HS-5 (cell line): Measurements from ENCODE around the gene ESPN.
"Not testable (repeated sequence)": the region's sequence is repeated elsewhere in the genome, so short reads cannot be mapped to it uniquely, and the experiment has no call there.

Experiments used
- DNase-seq: peaks from one replicate; pipeline ENCODE4 v3.0.0-alpha.2; 2012; ENCODE audit warnings: low read depth

ESPN gene

DNA sequence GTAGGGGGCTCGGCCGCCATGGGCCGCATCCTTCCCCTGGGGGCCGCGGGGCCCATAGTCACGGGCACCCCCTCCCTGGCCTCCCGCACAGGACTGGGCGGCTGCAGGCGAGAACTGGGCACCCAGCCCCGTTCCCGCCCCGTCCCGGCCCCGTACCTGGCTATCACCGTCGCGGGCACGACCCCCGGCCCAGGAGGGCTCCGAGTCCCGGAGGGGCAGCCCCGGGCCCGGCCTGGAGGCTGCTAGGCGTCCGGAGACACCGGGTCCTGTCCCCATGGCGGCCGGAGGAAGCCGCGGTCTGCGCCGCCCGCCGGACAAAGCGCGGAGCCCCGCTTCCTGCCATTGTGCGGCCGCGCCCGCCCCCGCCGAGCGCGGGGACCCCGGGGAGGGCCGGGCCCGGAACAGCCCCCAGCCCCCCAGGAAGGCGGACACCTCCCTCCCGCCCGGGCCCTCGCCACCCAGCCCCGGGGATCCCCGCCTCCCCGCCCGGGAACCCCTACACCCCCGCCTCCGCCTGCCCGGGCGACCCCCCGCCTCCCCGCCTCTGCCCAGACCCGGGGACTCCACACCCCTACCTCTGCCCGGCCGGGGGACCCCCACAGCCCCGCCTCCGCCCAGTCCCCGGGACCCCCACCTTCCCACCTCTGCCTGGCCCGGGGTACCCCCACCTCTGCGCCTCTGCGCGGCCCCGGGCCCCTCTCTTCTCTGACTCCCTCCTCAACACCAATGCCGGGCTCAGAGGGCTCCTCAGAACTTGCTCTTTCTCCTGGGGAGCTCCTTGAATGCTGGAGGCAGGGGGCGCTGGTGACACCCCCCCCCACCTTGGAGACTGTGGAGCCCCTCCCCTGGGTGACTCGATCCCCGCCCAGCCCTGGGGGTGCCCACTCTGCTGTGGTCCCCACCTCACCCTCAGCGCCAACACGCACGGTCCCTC lies 60.9 kb downstream of the ESPN start:
- DNase-seq, result no peak

DNA sequence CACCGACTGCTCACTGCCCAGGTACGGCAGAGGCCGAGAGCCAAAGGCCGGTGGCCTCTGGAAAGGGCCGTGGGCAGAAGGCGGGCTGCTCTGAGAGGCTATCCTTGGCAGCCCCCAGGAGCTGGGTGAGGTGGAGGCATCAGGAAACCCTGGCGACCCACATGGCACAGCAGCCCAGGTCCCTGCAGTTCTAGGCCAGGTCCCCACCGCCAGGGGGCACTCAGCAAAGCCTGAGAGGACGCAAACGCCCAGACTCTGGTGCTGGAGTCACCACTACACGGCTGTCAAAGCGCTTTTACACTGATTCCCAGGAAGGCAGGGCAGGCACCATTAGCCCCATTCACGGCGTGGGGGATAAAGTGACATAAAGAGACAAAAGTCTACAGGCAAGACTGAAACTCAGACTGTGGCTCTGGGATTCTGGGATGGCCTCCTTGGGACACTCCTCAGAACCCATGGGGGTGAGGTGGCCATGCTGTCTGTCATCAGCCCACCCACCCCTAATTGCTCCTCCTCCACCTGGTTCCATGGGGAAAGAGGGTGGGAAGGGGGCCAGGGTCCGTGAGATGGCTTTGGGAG lies 61.9 kb downstream of the ESPN start:
- DNase-seq, result no peak

DNA sequence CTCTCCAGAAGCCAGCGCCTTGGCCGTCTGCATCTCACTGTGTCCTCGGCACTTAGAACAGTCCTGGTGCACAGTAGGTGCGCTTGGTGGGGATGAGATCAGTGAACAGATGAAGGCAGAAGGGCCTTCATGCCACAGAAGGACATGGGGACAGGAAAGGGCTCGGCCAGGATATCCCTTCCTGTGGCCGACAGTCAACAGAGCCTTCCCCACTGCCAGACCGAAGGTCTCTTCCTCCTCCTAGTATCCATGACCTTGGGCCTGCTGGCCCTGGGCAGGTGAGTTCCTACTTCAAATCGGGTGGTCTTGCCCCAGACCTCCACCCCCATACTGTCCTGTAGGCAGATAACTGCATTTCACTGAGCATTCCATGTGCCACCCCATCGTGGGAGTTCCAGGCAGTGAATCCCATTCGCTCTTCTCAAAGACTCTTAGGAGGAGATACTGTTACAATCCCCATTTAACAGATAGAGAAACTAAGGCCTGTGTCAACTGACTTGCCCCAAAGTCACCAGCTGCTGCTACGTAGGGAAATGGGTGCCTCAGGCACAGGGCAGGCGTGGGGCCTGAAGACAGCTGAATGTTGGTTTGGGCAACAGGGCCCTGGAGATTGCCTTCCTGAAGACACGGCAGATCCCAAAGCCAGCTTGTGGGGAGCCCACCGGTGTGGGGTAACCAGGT lies 63.4 kb downstream of the ESPN start:
- DNase-seq, result no peak

DNA sequence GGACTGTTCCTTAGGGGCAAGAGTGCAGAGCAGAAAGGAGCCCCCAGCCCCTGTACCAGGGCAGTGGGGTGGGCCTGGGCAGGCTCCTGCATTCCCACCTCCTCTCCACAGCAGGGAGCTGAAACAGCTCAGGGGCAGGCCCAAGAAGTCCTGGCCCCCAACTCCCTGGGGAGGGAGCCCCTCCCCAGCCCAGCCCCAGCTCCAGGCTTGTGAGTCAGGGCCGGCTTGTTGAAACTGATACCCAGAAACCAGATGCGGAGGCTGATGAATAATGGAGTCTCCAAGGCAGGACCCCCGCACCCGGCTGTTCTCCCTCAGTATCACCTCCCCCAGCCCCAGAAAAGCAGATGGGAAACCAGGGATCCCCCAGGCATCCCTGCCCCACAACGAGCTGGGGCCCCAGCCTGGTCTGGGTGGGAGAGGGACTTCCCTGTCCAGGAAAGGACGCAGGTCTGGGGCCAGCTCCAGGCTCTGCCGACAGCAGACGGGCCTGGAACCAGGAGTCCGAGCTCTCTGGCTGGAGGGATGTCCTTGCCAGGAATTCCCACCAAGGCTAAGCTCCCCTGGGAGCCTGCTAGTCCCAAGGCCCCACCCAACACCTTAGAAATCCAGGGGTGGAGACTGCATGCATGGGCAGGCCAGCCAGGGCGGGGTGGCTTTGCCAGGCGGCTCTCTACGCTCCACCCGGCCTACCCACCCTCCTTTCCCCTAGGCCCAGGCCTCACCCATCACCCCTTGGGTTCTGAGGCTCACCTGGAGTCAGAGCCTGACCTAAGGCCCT lies 64.2 kb downstream of the ESPN start:
- no peak for DNase-seq

DNA sequence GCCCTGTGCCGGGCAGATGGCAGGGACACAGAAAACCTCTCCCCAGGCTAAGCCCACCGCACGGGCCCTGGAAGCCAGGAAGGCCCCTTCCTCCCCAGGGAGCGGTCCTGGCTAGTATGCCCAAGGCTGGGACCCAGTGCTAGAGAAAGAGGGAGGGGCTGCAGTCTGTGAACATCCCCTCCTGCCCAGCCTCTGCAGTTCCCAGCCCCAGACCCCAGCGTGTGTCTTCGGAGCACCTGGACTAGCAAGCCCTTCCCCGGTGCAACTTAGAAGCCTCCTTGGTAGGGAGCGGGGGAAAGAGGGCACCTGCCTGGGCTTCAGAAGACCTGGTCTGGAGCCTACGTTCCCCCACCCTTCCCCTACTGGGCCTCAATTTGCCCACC lies 64.8 kb downstream of the ESPN start:
- DNase-seq, result no peak

DNA sequence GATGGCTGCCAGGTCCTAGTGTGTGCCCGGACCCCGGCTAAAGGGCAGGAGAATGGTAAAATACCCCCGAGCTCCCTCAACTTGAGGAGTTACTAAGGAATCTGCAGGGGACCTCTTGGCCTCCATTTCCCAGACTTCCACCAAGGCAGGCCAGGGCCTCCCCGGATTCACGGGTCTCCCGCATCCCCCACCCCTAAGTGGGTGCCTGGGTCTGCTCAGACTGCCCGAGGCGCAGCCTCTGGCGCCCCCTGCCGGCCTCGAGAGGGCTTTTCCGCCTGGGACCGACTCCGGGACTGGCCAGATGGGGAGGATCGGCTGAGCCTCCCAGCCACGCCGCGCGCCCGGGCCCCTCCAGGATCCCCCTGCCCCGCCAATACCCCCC lies 65.2 kb downstream of the ESPN start:
- DNase-seq, result no peak

DNA sequence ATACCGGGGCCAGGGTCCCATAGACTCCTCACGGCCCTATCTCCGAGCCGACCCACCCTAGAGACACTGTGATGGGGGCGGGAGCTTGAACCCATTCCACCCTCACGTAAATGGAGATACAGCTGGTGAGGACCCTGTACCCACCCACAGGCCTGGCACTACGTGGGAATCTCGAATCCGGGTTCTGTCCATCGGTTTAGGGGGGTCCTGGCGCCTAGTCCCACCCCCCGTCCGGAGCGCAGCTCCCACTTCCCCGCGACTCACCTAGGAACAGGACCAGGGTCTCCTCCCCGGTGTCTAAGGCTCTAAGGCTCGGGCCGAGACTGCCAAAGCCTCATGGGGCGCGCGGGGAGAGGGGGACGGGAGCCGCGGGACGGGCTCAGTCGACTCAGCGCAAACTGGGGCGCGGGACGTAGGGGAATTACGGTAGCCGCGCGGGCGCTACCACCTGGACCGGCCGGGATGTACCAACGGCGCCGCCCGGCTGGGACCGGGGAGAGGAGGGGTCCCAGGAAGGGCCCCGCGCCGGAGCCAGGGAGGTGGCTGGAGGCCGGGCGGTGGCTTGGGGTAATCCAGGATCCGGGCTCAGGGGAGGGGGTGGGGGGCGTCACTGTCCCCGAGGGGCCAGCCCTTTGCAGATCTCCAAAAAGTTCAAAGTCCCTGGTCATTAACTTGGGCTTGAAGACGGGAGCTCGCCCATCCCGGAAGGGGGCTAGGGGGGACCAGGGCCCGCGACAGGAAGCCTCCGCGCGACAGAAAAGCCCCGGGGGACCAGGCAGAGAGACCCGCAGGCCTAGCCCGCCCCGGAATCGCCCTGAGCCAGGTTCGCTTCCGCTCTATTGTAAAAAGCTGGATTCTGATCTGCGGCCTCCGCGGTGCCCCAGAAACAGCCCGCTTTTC lies 65.9 kb downstream of the ESPN start:
- DNase-seq, result no peak

DNA sequence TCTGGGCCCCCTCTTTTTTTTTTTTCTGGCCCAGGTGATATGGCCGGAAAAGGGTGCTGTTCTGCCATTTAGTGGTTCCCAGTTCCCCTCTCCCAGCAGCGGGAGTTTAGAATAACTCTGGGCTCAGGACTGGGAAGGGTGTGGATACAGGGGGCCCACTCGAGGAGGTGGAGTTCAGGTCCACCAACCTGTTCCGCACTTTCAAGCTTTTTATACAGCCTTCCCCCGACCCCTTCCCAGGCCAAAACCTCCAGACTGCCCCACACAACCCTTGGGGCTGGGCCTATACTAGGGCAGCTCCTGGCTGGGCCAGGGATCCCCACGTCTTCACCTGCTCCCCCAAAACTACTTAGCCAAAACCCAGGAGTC lies 66.5 kb downstream of the ESPN start:
- no peak for DNase-seq

DNA sequence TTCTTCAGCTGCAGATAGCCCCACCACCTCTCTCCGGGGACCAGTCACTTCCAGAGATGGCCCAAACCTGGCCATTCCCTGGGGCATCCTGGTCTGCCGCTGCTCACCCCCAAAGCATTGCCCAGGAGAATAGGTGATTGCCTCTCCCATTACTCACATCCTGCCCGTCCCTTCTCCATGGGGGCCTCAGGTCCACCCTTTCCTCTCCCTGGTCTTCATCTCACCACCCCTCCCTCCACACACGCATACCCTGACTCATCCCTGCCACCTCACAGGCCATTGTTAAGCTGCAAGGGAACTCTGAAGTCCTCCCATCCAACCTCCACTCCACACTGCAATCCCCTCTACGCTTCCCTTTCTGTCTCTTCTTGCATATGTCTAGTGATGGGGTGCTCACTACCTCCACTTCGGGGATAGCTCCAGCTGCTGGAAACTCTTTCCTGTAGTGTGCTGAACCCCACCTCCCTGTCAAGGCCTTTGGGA lies 66.9 kb downstream of the ESPN start, which contains the start of gene PLEKHG5:
PLEKHG5 (minus strand) TSS at position 188 of the 483 bp plus-strand sequence. CDS start 14,096 bp downstream, outside the sequence.
- peak; percentile 86 for DNase-seq

DNA sequence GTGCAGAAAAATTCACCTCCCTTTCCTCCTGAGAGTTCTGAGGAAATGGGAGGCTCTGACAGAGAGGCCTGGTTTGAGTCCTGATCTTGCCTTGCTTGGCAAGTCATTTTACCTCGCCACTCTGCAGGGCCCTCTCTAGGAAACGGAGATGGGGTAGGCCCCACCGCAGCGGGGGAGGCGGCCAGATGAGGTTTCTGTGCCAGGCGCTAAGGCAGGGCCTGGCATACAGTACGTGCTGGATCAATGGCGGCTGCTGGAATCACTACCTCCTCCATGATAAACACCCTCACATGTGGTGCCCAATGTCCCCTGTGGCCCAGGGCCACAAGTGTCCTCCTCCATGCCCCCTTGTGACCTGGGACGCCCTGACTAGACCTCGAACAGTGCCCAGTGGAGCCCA lies 67.4 kb downstream of the ESPN start:
- DNase-seq, result no peak

DNA sequence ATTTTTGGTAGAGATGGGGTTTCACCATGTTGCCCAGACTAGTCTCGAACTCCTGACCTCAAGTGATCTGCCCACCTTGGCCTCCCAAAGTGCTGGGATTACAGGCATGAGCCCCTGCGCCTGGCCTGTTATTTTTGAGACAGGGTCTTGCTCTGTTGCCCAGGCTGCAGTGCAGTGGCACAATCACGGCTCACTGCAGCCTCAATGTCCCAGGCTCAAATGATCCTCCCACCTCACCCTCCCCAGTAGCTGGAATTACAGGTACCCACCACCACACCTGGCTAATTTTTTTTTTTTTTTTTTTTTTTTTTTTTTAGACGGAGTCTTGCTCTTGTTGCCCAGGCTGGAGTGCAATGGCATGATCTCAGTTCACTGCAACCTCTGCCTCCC lies 69.3 kb downstream of the ESPN start:
- not testable (repeated sequence) for DNase-seq

DNA sequence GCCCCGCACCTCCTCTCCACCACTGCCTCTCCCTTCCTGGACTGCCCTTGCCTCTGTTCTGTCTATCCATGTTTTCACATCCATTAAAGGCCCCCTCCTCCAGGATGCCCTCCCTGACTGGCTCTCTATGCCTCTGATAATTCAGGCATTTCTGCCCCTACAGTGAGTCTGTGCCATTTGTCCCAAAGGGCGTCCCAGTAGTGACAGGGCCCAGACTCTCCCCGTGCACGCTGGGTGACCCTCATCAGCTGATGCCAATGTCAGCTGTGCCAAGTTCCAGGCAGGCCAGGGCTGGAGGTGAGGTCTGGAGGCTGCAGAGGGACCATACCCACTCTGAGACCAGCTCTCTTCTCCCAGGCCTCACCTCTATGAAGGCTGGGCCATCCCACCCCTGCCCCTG lies 70.1 kb downstream of the ESPN start:
- no peak for DNase-seq

DNA sequence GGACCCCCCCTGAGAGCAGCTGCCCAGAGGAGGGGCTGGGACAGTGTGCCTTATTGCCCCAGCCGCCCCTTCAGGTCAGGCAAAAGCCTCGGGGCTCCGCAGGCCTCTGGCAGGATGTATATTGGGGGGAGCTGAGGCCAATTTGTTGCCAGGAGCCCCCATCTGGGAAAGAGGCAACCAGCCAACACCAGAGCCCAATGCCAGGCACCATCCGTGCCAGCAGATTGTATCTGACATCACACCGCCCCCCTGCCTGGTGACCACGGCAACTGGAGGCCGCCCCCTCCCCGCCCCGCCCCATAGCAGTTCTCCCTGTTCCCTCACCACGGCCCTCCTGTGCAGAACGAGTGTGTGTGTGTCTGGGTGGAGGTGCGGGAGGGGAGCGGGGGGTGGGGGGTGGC lies 70.5 kb downstream of the ESPN start:
- no peak for DNase-seq

DNA sequence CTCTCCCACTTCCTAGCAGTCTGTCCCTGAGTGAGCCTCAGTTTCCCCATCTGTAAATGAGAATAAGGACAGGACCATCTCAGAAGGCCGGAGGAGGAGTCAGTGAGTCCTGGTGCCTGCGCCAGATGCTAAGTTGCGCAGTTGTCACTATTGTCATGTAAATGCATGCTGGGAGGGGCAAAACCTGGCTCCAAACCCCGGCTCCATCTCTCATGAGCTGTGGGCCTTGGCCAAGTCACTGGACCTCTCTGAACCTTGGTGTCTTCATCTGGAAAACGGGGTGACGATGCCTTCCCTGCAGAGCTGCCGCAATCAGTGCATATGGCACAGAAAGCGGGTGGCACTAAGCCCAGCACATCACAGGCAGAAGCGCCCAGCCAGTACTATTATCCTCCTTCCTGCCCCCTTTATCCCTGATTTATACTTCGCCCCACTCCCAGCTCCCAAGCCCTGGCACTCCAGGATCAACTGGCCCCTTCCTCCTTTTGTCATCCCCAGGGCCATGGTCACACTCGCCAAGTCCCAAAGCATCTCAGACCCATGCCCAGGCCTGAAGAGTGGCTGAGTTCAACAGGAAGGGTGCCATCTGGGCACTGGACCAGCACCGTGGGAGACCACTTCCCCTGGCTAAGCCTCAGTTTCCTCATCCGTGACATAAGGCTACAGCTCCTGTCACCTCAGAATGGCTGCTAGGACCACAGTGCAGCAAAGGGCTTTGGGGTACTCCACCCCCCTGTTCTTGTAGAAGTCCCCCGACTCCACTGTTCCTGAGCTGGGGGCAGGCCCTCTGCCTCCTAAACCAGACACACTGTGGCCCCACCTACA lies 71.2 kb downstream of the ESPN start:
- DNase-seq, result no peak

DNA sequence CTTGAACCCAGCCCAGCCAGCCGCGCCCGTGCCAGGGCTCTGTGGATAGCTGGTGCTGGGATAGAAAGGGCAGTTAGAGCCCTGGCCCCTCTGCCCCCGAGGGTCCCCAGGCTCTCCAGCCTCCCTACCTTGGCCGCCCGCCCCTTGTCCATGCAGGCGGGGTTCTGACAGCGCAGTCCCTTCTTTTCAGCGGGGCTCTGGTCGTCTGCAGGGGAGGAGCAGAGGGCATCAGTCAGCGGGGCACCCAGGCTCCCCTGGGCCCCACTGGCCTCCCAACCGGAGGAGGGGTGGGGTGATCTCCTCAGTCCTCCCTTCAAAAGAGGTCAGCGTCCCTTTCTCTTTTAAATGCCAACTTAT lies 71.8 kb downstream of the ESPN start:
- no peak for DNase-seq

DNA sequence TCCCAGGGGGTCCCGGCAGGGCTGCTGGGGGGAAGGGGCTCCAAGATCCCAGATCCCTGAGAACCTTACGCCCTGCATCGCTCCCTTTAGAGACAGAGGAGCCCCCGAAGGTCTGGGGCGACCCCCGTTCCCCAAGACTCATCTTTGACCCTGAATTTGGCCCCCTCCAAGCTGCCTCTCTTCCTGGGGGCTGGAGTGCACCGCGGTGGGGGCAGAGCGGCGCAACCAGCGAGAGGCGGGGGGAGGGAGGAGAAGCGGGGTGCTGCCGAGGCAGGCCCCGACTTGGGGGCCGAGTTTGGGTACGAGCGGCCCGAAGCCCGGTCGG lies 72.3 kb downstream of the ESPN start:
- no peak for DNase-seq

DNA sequence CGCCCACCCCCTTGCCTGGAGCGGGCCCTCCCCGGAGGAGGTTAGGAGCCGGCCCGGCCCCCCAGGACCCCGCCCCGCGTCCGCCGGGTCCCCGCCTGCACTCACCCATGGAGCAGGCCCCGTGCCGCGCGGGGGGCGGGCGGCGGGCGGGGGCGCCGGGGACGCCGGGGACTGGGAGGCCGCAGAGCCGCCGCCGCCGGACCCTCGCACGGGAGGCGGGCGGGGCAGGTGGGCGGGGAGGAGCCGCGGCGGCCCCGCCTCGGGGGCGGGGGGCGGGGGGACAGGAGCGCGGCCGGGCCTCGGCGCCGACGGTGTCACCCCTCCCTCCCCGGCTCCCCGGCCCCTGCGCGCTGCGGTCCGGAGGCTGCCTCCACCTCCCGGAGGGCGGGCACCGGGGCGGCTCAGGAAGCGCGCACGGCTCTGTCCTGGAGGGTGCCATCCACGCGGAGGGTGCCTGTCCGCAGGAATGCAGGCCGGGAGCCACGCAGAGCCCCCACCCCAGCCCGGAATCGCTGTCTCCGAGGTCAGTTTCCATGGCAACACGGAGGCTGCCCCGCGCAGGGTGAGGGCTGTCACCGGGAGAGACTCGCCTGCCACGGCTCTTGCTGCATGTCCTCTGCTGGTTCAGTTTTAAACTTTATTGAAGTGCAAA lies 72.8 kb downstream of the ESPN start:
- DNase-seq, result no peak

DNA sequence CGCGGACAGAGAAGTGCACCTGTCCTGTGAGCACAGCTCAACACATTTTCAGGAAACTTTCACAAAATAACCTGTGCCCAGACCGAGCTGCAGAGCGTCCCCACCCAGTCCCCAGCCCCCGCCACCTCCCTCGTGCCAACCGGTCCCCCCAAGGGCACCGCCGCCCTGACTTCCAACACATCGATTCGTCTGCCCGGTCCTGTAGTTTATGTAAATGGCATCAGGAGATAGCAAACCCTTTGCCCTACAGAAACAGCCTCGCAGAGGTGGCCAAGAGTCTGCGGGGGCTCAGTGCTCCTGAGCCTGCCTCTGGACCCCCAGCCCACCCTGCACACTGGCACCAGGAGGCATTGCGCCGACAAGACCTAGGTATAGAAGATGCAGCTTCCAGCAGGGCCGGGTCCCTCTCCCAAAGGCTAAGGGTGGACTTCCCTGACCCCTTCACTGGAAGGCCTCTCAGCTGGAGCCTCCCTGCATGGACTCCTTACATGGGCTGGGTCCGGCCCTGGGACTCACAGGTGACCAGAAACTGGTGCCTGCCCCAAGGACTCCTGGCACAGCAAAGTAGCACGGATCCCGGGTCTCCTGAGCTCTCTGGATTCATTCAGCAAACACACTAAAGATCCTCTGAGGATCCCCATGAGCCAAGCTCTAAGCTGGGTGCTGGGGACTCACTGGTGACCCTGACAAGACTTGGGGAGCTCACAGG lies 73.4 kb downstream of the ESPN start:
- DNase-seq, result no peak

DNA sequence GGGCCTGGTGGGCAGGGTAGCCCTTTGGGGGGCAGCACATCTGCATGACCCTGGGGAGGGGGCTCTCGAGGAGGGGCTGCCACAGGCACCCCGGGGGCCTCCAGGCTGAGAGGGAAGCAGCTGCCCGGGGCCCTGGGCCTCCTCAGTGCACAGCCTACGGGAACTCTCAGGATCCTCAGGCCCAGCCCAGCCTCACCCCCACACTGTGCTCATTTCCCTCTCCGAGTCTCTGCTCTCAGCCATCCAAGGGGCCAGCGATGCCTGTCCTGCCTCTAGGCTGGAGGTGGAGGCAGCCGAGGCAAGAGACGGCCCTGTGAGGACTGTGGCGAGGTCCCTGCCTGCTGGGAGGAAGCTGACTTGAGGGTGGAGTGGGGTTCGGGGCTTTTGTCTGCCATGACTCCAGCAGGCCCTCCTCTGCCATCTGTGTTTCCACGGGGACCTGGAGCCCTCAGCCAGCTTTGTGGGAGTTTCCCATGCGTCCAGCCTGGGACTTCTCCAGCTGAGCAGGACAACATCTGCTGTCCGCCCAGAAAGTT lies 74.1 kb downstream of the ESPN start:
- no peak for DNase-seq
